A673 (cell line): ENCODE measurements around the gene SEC61B. TPM values are rescaled to one million over a fixed set of nuclear protein-coding genes. Genes with fewer than 3 reads are reported as not detected.

Experiments
- BruUV-seq: library from RNA; stranded (reverse); fragments of 400-500 nt; replicated peaks from 2 replicates; lab custom pipeline; 2021; lab: Mats Ljungman, UMichigan
- CTCF ChIA-PET: fragments of 300-600 bp; sonication (Branson Sonifier 250); formaldehyde crosslinking; loops from one replicate; lab custom pipeline; 2022; ENCODE audit warnings: antibody characterized with exemption; lab: Charles Lee
- POLR2A ChIA-PET: fragments of 300-600 bp; sonication (Branson Sonifier 250); formaldehyde crosslinking; loops from one replicate; lab custom pipeline; 2022; ENCODE audit warnings: antibody characterized with exemption; ENCODE audit not compliant: low non-redundant PET; lab: Charles Lee
- DNase-seq: peaks from one replicate; pipeline ENCODE4 v3.0.0-alpha.2; 2015; ENCODE audit warnings: low spot score
- H3K27ac ChIP-seq: fragments of 200-600 bp; sonication (generic); 2 replicates; pipeline ENCODE4 v1.5.1; 2016; ENCODE audit warnings: mixed run types, low read depth, mild to moderate bottlenecking, mixed read lengths, antibody characterized with exemption, low read length; ENCODE audit not compliant: poor library complexity, severe bottlenecking
- H3K27me3 ChIP-seq: fragments of 200-600 bp; sonication (generic); replicated peaks from 2 replicates; pipeline ENCODE4 v1.6.1; 2017; ENCODE audit warnings: mixed run types, low read depth, mild to moderate bottlenecking, mixed read lengths, antibody characterized with exemption, low read length; ENCODE audit not compliant: insufficient read depth, poor library complexity
- H3K36me3 ChIP-seq: fragments of 200-600 bp; sonication (generic); 2 replicates; pipeline ENCODE4 v1.6.1; 2016; ENCODE audit warnings: mixed run types, mild to moderate bottlenecking, mixed read lengths, antibody characterized with exemption, low read length; ENCODE audit not compliant: insufficient read depth, poor library complexity, severe bottlenecking
- H3K4me1 ChIP-seq: fragments of 200-600 bp; sonication (generic); 2 replicates; pipeline ENCODE4 v1.6.1; 2017; ENCODE audit warnings: mixed run types, mild to moderate bottlenecking, mixed read lengths, antibody characterized with exemption, low read length; ENCODE audit not compliant: insufficient read depth, poor library complexity, severe bottlenecking
- H3K4me3 ChIP-seq: fragments of 200-600 bp; sonication (generic); 2 replicates; pipeline ENCODE4 v1.5.1; 2016; ENCODE audit warnings: low read depth, mixed run types, mild to moderate bottlenecking, mixed read lengths, low read length; ENCODE audit not compliant: poor library complexity, severe bottlenecking
- H3K9me3 ChIP-seq: fragments of 200-600 bp; sonication (generic); 2 replicates; pipeline ENCODE4 v1.6.1; 2016; ENCODE audit warnings: mixed run types, low read depth, mild to moderate bottlenecking, mixed read lengths, antibody characterized with exemption, low read length; ENCODE audit not compliant: poor library complexity, severe bottlenecking
- CTCF ChIP-seq: fragments of 300-800, 200-600 bp; sonication (generic); conservative IDR thresholded peaks from 2 replicates; pipeline ENCODE4 v1.5.1; 2017; ENCODE audit warnings: low read depth, mild to moderate bottlenecking, antibody characterized with exemption, low read length, moderate library complexity, mixed read lengths
- EZH2 ChIP-seq: fragments of 200-600 bp; sonication (generic); IDR thresholded peaks from 2 replicates; pipeline ENCODE4 v1.6.1; 2017; ENCODE audit warnings: borderline replicate concordance, low read depth, mild to moderate bottlenecking, mixed read lengths, antibody characterized with exemption, low read length; ENCODE audit not compliant: poor library complexity, severe bottlenecking
- intact Hi-C: fragments of 100-400 bp; cut with micrococcal nuclease; formaldehyde crosslinking; loops from one replicate; pipeline ENCODE4 v1.10.0; 2022; ENCODE audit not compliant: unreplicated experiment
- total RNA-seq: library from RNA; stranded (reverse); gene quantifications from 2 replicates; pipeline ENCODE4 v1.2.3, GENCODE V29; 2021

SEC61B gene
- total RNA-seq, 1 experiment from 2014 or later, result 183 TPM

GRCh38 chr9:99234618-99235017, 12.5 kb downstream of the SEC61B start:
- Histone ChIP-seq H3K27ac (no peak overlapping the region), H3K4me3 (no peak overlapping the region), H3K36me3 (peaks cover 18% of the 10 kb centered on the region), H3K9me3 (no peaks in the 10 kb centered on the region), H3K27me3 (no peaks in the 10 kb centered on the region), H3K4me1 (peaks cover 5% of the 10 kb centered on the region)
- POLR2A ChIA-PET, result no interaction called here
- CTCF ChIA-PET, result no interaction called here
- no TSS peak for BruUV-seq
- DNase-seq, result no peak
- intact Hi-C loops, result no loop called here
- TF ChIP-seq EZH2, result no peak
- no peak for TF ChIP-seq CTCF

GRCh38 chr9:99235069-99235468, 13.0 kb downstream of the SEC61B start:
- no TSS peak for BruUV-seq
- peaks cover 5% of the 10 kb centered on the region for H3K4me1 ChIP-seq
- no peak for TF ChIP-seq EZH2
- TF ChIP-seq CTCF, result no peak
- CTCF ChIA-PET, result no interaction called here
- H3K36me3 ChIP-seq, result peaks cover 15% of the 10 kb centered on the region
- H3K9me3 ChIP-seq, result no peaks in the 10 kb centered on the region
- no peaks in the 10 kb centered on the region for H3K27me3 ChIP-seq
- POLR2A ChIA-PET, result no interaction called here
- intact Hi-C loops, result no loop called here
- no peak overlapping the region for H3K27ac ChIP-seq
- H3K4me3 ChIP-seq, result no peak overlapping the region
- no peak for DNase-seq

- CTCF ChIA-PET, result no interaction called here
- no TSS peak for BruUV-seq
Observed at GRCh38 chr9:99235926-99236634, 14.0 kb downstream of the SEC61B start.

More at GRCh38 chr9:99235926-99236634, 14.0 kb downstream of the SEC61B start:
- no peaks in the 10 kb centered on the region for H3K27me3 ChIP-seq
- TF ChIP-seq EZH2 (no peak), CTCF (no peak)
- no peak for DNase-seq
- H3K27ac ChIP-seq, result no peak overlapping the region
- POLR2A ChIA-PET, result no interaction called here
- no peak overlapping the region for H3K4me3 ChIP-seq
- H3K36me3 ChIP-seq, result peaks cover 9% of the 10 kb centered on the region
- intact Hi-C loops, result no loop called here
- no peaks in the 10 kb centered on the region for H3K9me3 ChIP-seq
- H3K4me1 ChIP-seq, result peaks cover 5% of the 10 kb centered on the region
